GM19395 (cell line): Measurements from ENCODE around the gene TSHZ3.

Experiments used
- ATAC-seq: cut with Tn5 transposase; IDR thresholded peaks from one replicate; pipeline ENCODE4 v1.9.1; 2021; ENCODE audit warnings: mild to moderate bottlenecking, moderate library complexity; ENCODE audit not compliant: unreplicated experiment

The TSHZ3 gene

GRCh38 chr19:31354799-31355664 is 5.8 kb upstream of the TSHZ3 start:
- ATAC-seq, result no peak

- ATAC-seq, result no peak
Observed at GRCh38 chr19:31354316-31354715, 5.1 kb upstream of the TSHZ3 start.

DNA sequence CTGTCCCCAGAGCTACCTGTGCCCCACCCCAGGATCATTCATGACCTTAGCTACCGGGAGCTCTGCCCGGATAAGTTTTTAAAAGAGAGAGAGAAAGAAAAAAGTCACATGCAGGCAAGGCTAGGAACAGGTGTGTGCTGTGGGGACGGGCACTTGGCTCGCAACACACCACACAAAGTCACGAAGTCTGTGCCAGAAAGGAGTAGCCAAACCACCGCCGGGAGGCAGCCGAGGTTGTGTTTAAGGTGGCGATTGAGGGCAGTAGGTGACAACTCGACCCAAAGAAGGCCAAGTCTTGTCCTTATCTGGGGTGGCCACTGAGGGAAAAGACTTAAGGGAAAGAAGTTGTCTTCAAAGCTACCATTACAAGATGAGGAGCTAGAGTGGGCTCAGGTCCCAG is 4.6 kb upstream of the TSHZ3 start:
- no peak for ATAC-seq

GRCh38 chr19:31352782-31353651 is 3.8 kb upstream of the TSHZ3 start:
- ATAC-seq, result no peak

- no peak for ATAC-seq
Observed at GRCh38 chr19:31352296-31352781, 3.1 kb upstream of the TSHZ3 start.

GRCh38 chr19:31351855-31352195 is 2.6 kb upstream of the TSHZ3 start:
- no peak for ATAC-seq

- ATAC-seq, result no peak
Observed at GRCh38 chr19:31351056-31351854, 2.0 kb upstream of the TSHZ3 start.

GRCh38 chr19:31350693-31351055 is 1.4 kb upstream of the TSHZ3 start:
- ATAC-seq, result no peak

- ATAC-seq, result no peak
Observed at GRCh38 chr19:31350033-31350692, 927 bp upstream of the TSHZ3 start.

GRCh38 chr19:31348481-31349159 is 616 bp downstream of the TSHZ3 start:
- no peak for ATAC-seq

DNA sequence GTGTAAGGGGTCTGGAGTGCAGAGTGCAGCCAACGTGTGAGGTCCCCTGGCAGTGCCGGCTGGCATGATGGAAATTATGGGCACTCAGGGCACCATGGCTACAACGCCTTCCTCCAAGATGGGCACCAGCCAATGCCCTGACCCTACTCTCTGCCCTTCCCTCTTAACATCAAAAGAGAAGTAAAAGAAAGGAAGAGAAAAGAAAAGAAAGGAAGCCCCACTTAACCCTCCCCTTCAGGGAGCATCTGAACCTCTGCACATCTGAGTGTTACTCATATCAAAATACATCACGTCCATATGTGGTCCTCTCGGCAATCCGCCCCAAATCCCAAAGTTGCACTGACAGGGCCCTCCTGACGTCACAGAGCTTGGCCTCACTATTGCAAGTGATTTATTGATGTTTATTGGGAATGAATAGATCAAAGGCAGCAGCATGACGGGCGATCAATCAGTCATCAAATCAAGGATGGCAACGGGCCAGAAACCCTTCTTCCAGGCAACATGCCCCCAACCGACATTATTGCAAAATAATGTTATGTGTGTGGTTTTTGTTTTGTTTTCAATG is 1.3 kb downstream of the TSHZ3 start:
- no peak for ATAC-seq

DNA sequence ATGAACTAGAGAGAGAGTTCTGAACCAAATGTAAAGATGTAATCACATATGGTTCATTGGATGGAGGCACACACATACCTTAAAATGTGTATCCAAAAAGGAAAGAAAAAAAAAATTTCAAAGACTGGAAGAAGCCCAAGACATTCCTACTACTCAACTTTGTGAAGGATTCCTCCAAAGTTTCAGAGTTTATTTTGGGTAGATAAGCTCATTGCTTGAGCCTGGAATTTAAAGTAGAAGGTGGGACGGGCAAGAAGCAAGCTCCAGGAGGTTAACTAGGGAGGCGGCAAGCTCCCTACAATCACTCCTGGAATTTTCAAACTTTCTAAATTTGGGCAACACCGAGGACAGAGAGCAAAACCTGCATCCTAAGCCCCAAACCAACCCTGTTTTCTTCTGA is 1.9 kb downstream of the TSHZ3 start:
- ATAC-seq, result no peak

GRCh38 chr19:31346184-31347059 is 2.8 kb downstream of the TSHZ3 start:
- ATAC-seq, result no peak

DNA sequence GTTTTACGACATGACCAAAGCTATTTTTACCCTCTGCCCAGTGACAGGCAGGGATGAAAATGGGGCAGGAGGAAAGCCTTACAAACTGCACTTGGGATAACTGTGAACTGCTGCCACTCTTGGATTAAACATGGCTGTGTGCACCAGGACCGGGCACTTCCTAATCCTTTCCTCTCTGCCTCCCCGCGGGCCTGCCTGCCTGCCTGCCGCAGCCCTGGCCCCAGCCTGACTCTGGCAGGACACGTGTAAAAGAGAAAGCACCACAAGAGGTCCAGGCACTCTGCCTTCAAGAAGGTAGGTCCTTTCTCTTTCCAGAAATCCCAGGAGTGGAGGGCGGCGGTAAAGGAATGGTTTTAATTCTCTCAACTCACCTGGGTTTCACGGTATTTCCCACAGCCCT is 4.8 kb downstream of the TSHZ3 start:
- no peak for ATAC-seq

GRCh38 chr19:31342926-31343325 is 6.3 kb downstream of the TSHZ3 start:
- no peak for ATAC-seq

GRCh38 chr19:31340042-31341025 is 8.9 kb downstream of the TSHZ3 start:
- ATAC-seq, result no peak

DNA sequence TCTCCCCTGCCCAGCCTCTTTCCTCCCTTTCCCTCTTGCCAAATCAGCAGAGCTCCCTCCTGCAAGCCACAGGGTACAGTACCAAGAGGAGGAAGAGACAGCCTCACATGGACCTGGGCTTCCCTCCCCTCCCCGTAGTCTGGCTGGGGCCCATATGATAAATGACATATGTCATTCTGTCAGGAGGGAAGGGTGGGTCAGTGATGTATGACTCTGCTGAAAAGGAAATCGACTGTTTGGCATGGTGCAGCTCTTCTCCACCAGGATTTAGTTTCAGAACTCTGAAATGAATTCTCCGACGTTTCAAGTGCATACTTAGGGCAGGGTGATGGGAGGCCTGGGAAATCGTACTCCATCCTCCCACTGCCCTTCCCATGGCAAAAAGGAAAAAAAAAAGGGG is 9.8 kb downstream of the TSHZ3 start:
- no peak for ATAC-seq
